Upper lobe of right lung (tissue), 1 donor: Measurements from ENCODE around the gene VAV3. TPM values are rescaled to one million over a fixed set of nuclear protein-coding genes. Genes with fewer than 3 reads are reported as not detected.

ENCODE experiments used
- ATAC-seq: fragments of 200-7000 bp; cut with Tn5 transposase; one replicate; pipeline ENCODE4 v1.9.1; 2020; ENCODE audit warnings: mild to moderate bottlenecking, moderate library complexity
- DNase-seq: peaks from one replicate; pipeline ENCODE4 v3.0.0-alpha.2; 2020
- H3K27ac ChIP-seq: fragments of 200-600 bp; one replicate; pipeline ENCODE4 v1.8.0; 2022
- H3K27me3 ChIP-seq: fragments of 200-600 bp; one replicate; pipeline ENCODE4 v1.8.0; 2022; ENCODE audit warnings: mild to moderate bottlenecking
- H3K36me3 ChIP-seq: fragments of 200-600 bp; one replicate; pipeline ENCODE4 v1.8.0; 2022
- H3K4me1 ChIP-seq: fragments of 200-600 bp; one replicate; pipeline ENCODE4 v1.8.0; 2022
- H3K4me3 ChIP-seq: fragments of 200-600 bp; one replicate; pipeline ENCODE4 v1.8.0; 2022; ENCODE audit warnings: mild to moderate bottlenecking
- H3K9me3 ChIP-seq: fragments of 200-600 bp; one replicate; pipeline ENCODE4 v1.8.0; 2022
- intact Hi-C: fragments of 100-400 bp; cut with DNase I; formaldehyde crosslinking; loops from one replicate; pipeline ENCODE4 v1.11.0; 2022
- total RNA-seq: library from RNA; stranded (reverse); fragmentation: NEBNext Ultra II Directional; extraction: Animal tissue kit (Norgen Biotek cat#: 25700); gene quantifications from one replicate; pipeline ENCODE4 v1.2.1, GENCODE V29; 2021
- TF ChIP-seq, protein P1 (sequence below): fragments of 200-600 bp; IDR thresholded peaks from one replicate; pipeline ENCODE4 v1.8.0; 2022; ENCODE audit warnings: antibody characterized with exemption
- donor health status: DM: no; HTN: yes; CAD: no; lungs with severe emphysema.

VAV3 gene
- total RNA-seq, 1 donor from 2014 or later = 8.5 TPM

DNA sequence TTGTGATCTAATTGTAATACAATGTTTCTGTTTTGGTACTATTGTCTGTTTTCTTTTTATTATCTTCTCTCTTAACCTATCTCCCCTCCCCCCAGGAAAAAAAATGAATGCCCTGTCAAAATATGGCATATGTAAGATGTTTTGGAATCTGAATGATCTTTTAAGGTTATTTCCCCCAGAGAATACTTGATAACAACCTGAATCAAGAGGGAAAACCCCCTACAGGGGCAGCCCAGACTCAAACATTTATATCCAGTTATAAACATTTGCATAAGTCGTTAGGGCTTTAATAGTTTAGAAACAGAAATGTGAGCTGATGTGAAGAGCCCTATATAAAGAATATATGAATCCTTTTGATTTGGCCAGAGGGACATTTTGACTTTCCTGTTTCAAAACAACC lies 169.5 kb downstream of the VAV3 start:
- Histone ChIP-seq H3K4me1 (no peaks in the 10 kb centered on the region), H3K27ac (no peak overlapping the region), H3K9me3 (no peaks in the 10 kb centered on the region), H3K36me3 (no peaks in the 10 kb centered on the region), H3K27me3 (no peaks in the 10 kb centered on the region), H3K4me3 (no peak overlapping the region)
- no peak for DNase-seq
- intact Hi-C loops = no loop called here
- TF ChIP-seq, protein P1, sequence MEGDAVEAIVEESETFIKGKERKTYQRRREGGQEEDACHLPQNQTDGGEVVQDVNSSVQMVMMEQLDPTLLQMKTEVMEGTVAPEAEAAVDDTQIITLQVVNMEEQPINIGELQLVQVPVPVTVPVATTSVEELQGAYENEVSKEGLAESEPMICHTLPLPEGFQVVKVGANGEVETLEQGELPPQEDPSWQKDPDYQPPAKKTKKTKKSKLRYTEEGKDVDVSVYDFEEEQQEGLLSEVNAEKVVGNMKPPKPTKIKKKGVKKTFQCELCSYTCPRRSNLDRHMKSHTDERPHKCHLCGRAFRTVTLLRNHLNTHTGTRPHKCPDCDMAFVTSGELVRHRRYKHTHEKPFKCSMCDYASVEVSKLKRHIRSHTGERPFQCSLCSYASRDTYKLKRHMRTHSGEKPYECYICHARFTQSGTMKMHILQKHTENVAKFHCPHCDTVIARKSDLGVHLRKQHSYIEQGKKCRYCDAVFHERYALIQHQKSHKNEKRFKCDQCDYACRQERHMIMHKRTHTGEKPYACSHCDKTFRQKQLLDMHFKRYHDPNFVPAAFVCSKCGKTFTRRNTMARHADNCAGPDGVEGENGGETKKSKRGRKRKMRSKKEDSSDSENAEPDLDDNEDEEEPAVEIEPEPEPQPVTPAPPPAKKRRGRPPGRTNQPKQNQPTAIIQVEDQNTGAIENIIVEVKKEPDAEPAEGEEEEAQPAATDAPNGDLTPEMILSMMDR = no peak
- no peak for ATAC-seq

DNA sequence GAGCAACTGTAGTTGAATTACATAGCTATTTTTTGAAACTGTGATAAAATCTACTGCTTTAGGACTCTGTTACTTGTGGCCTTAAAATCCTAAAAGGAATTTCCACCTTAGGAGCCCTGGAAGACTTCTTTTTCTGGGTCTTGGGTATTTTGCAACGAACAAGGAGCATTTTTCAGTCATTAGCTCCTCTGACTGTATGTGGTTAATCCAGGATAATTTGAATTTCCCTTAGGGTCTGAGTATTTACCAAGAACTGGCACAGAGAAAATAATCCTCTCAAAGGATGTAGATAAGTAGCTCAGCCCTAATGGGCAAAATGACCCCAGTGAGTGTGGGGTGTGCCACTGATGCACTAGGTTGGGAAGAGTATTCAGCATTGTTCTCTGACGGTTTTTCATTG lies 170.4 kb downstream of the VAV3 start:
- ATAC-seq = no peak
- TF ChIP-seq, protein P1 = no peak
- Histone ChIP-seq H3K4me3 (no peak overlapping the region), H3K9me3 (no peaks in the 10 kb centered on the region), H3K27me3 (no peaks in the 10 kb centered on the region), H3K27ac (no peak overlapping the region), H3K36me3 (no peaks in the 10 kb centered on the region), H3K4me1 (no peaks in the 10 kb centered on the region)
- DNase-seq = no peak
- intact Hi-C loops = no loop called here

DNA sequence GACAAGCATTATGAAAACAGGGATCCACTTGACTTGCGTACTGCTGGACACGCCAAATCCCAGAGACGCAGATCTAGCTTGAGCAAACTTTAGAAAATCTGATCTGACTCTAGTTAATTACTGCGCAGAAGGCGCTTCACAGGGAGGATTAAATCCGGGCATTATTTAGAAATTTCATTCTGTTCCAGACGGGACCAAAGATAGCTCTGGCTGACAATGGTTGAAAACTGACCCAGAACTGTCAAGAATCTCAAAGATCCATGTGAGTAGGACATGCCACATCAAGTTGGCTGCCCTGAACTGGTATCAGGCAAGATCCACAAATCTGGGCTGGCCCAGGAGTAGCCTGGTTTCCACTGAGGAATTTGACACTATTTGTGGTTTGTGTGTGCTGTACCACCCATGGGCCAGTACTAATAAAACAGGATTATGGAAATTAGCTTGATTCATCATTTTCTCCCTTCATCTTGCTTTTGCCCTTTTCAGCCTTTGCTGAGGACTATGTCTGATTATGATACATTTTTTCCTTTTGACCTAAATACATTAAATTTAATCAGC lies 171.0 kb downstream of the VAV3 start:
- Histone ChIP-seq H3K9me3 (no peaks in the 10 kb centered on the region), H3K36me3 (no peaks in the 10 kb centered on the region), H3K4me3 (no peak overlapping the region), H3K27ac (no peak overlapping the region), H3K4me1 (no peaks in the 10 kb centered on the region), H3K27me3 (no peaks in the 10 kb centered on the region)
- TF ChIP-seq, protein P1 = no peak
- intact Hi-C loops = no loop called here
- DNase-seq (no peak), ATAC-seq (no peak)

DNA sequence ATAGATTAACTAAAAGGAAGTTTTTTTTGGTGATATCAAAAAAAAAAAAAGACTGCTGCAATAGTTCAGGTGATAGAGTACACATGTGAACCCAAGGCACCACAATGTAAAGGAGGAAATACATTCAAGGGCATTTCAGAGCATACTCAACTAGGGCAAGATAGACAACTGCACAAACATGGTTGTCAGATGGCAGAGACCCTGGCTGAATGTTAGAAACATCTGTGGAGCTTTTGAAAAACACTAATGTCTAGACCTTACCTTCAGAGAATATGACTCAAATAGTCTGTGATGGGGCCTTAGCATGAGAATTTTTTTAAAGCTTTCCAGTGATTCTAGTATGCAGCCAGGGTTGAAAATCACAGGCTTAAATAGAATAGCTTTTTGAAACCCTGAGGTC lies 173.6 kb downstream of the VAV3 start:
- Histone ChIP-seq H3K36me3 (no peaks in the 10 kb centered on the region), H3K27ac (no peak overlapping the region), H3K27me3 (no peaks in the 10 kb centered on the region), H3K4me1 (no peaks in the 10 kb centered on the region), H3K9me3 (no peaks in the 10 kb centered on the region), H3K4me3 (no peak overlapping the region)
- TF ChIP-seq, protein P1 = no peak
- ATAC-seq (no peak), DNase-seq (no peak)
- intact Hi-C loops = no loop called here

DNA sequence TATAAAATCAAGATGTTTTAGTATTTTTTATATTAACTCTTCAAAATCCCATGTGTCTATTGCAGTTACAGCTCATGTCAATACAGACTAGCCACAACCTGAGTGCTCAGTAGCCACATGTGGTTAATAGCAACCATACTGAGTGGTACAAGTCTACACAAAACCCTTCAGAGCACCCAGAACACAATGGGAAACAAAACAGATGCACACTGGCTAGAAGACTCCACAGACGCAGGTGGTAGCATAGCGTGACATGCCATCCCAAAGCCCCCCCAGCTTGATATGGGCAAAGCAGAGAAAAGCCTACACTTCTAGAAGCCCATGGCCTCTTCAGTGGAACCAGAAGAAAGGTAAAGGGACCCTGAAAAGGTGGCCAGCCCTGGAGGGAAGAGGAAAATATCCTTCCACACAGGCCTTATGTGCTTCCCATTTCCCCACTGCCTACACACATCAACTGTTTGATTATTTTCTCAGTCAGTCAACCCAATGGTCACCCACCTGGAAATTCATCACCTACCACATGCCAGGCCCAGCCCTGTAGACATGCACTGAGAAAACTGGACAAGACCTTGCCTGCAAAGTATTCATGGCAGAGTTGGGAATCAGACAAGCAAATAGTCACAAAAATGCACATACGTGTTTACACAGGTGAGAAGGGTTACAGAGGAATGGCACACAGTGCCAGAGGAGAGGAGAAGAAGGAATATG lies 175.0 kb downstream of the VAV3 start:
- no peak for ATAC-seq
- intact Hi-C loops = loop anchor here (5.0 kb wide), 1 partner anchor 327 kb away; no protein-coding TSS in a partner anchor
- TF ChIP-seq, protein P1 = no peak
- no peaks in the 10 kb centered on the region for H3K27me3 ChIP-seq
- peaks cover 8% of the 10 kb centered on the region for H3K4me1 ChIP-seq
- no peaks in the 10 kb centered on the region for H3K36me3 ChIP-seq
- H3K4me3 ChIP-seq = no peak overlapping the region
- DNase-seq = no peak
- H3K9me3 ChIP-seq = no peaks in the 10 kb centered on the region
- no peak overlapping the region for H3K27ac ChIP-seq
